GM20000 (cell line): Measurements from ENCODE around the gene INSR.

Experiments used
- DNase-seq: peaks from one replicate; pipeline ENCODE4 v3.0.0; 2012; ENCODE audit warnings: low spot score
- TF ChIP-seq, protein P1 (sequence below): IDR thresholded peaks from 2 replicates; pipeline ENCODE4 v1.5.1; 2012; ENCODE audit warnings: mild to moderate bottlenecking, control low read depth; ENCODE audit errors: extremely low read depth, missing control alignments

INSR gene

DNA sequence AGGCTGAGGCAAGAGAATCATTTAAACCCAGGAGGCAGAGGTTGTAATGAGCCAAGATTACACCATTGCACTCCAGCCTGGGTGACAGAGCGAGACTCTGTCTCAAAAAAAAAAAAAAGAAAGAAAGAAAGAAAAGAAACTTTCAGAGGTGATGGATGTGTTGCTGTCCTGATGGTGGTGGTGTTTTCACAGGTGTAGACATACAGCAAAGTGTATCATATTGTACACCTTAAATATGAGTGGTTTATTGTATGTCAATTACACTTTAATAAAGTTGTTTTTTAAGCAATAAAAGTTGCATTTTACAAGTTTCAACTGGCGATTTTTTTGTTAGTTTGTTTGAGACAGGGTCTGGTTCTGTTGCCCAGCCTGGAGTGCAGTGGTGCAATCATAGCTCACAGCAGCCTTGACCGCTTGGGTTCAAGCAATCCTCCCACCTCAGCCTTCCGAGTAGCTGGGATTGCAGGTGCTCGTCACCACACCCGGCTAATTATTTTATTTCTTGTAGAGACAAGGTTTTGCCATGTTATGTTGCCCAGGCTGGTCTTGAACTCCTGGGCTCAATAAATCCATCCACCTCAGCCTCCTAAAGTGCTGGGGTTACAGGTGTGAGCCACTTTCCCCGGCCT, 13.5 kb upstream of the INSR start:
- DNase-seq: no peak
- TF ChIP-seq, protein P1, sequence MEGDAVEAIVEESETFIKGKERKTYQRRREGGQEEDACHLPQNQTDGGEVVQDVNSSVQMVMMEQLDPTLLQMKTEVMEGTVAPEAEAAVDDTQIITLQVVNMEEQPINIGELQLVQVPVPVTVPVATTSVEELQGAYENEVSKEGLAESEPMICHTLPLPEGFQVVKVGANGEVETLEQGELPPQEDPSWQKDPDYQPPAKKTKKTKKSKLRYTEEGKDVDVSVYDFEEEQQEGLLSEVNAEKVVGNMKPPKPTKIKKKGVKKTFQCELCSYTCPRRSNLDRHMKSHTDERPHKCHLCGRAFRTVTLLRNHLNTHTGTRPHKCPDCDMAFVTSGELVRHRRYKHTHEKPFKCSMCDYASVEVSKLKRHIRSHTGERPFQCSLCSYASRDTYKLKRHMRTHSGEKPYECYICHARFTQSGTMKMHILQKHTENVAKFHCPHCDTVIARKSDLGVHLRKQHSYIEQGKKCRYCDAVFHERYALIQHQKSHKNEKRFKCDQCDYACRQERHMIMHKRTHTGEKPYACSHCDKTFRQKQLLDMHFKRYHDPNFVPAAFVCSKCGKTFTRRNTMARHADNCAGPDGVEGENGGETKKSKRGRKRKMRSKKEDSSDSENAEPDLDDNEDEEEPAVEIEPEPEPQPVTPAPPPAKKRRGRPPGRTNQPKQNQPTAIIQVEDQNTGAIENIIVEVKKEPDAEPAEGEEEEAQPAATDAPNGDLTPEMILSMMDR: no peak

DNA sequence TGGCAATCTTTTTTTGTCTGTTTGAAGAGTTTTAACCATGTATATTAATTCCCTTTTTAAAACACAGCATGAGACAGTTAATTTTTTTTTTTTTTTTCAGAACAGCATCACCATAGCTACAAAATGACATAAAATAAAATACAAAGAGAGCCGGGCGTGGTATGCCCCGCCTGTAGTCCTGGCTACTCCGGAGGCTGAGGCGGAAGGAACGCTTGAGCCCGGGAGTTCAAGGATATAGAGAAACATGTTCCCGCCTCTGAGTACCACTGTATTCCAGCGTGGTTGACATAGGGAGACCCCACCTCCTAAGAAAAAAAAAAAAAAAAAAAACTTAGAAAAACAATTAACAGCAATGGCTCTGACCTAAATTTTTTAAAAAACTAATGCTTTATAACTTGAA, 10.0 kb upstream of the INSR start:
- no peak for DNase-seq
- TF ChIP-seq, protein P1: no peak

- no peak for DNase-seq
- TF ChIP-seq, protein P1: no peak
Measured at GRCh38 chr19:7303470-7303869, 9.3 kb upstream of the INSR start.

DNA sequence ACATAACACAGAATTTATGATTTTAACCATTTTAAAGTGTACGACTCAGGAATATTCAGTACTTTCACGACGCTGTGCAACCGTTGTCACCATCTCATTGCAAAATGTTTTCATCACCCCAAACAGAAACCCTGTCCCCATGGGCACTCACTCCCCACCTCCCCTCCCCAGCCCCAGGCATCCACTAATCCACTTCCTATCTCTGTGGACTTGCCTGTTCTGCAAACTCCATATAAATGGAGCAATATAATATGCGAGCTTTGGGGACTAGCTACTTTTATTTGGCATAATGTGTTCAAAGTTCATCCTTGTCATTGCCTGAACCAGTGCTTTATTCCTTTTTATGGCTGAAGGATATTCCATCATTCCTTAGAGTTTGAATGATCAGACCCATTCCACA, 7.3 kb upstream of the INSR start:
- DNase-seq: no peak
- TF ChIP-seq, protein P1: no peak

DNA sequence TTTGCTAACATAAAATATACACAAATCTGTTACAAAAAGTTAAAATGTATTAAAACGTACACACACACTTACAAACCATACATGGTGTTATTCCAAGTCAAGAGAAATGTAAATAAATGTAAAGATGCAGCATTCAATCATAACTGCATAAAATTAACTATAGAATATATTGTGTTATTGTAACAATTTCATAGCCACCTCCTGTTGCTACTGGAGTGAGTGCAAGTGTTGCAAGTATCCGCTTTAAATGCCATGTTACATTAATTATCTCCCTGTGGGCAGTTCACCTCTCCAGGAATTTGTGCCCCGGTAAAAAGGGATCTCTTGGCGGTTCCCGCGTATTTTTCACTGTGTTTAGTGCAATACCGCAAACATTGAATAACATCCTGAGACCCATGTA, 3.5 kb upstream of the INSR start:
- no peak for DNase-seq
- TF ChIP-seq, protein P1: no peak

- TF ChIP-seq, protein P1: no peak
- DNase-seq: no peak
Measured at GRCh38 chr19:7295912-7296536, 1.8 kb upstream of the INSR start.

DNA sequence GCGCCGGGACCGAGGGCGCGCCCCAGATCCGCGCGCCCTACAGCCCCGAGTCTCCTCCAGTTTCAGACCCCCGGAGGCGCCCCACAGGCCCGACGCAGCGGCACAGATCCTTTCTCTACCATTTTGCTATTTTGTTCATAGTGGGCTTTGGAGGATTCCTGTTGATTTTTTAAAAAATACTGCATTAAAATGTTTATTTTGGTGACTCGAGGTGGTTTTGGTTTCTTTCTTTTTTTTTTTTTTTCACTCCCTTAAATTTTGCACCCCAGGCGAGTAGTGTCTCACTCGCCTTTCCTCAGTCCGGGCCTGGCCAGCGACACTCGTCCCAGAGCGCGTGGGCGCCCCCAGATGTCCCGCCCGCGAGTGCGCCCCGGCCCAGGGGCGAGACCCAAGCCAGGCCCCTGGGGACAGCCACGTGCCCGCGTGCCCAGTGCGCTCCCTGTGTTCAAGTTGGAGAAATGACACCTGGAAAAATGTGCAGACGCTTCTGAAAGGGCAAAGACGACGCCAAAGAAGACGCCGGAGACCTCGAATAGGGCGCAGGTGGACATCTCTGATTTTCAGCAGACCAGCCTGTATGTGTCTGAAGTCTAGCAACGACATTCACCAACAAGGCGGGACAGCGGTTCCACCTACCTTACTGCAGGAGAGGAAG, 471 bp upstream of the INSR start:
- DNase-seq: peak; percentile 82
- TF ChIP-seq, protein P1: peak; percentile 29
